Astrocyte (in vitro differentiated cells and primary cell): ENCODE measurements around the gene ASB13. TPM values are rescaled to one million over a fixed set of nuclear protein-coding genes. Genes with fewer than 3 reads are reported as not detected.

ENCODE experiments used
- DNase-seq: peaks from one replicate; pipeline ENCODE4 v3.0.0-alpha.2; 2010; ENCODE audit warnings: low read depth
- FAIRE-seq: peaks from 2 replicates; lab custom pipeline; 2011; peaks lifted over from hg19 to GRCh38; lab: Jason Lieb, UNC
- H2AFZ ChIP-seq: 2 replicates; pipeline ENCODE4 v1.6.0; 2012; ENCODE audit warnings: low read depth, low read length, inconsistent platforms
- H3K27ac ChIP-seq: 2 replicates; pipeline ENCODE4 v1.5.1; 2011; ENCODE audit warnings: low read depth, low read length, inconsistent platforms
- H3K27me3 ChIP-seq: 2 replicates; pipeline ENCODE4 v1.6.0; 2011; ENCODE audit warnings: low read length, inconsistent platforms; ENCODE audit not compliant: insufficient read depth
- H3K36me3 ChIP-seq: 2 replicates; pipeline ENCODE4 v1.5.1; 2011; ENCODE audit warnings: low read length, inconsistent platforms; ENCODE audit not compliant: insufficient read depth
- H3K4me1 ChIP-seq: 2 replicates; pipeline ENCODE4 v1.5.1; 2011; ENCODE audit warnings: low read length, inconsistent platforms; ENCODE audit not compliant: insufficient read depth
- H3K4me2 ChIP-seq: 2 replicates; pipeline ENCODE4 v1.6.0; 2012; ENCODE audit warnings: low read length, inconsistent platforms
- H3K4me3 ChIP-seq: 2 replicates; pipeline ENCODE4 v1.5.1; 2011; ENCODE audit warnings: low read depth, mild to moderate bottlenecking, low read length, inconsistent platforms; ENCODE audit not compliant: insufficient read depth
- H3K79me2 ChIP-seq: 2 replicates; pipeline ENCODE4 v1.6.0; 2012; ENCODE audit warnings: mild to moderate bottlenecking, low read length, inconsistent platforms; ENCODE audit not compliant: insufficient read depth
- H3K9ac ChIP-seq: 2 replicates; pipeline ENCODE4 v1.6.0; 2012; ENCODE audit warnings: mild to moderate bottlenecking, low read length, inconsistent platforms
- H3K9me3 ChIP-seq: 2 replicates; pipeline ENCODE4 v1.5.1; 2012; ENCODE audit warnings: low read depth, mild to moderate bottlenecking, low read length, inconsistent platforms; ENCODE audit not compliant: insufficient read depth
- H4K20me1 ChIP-seq: 2 replicates; pipeline ENCODE4 v1.6.0; 2012; ENCODE audit warnings: low read length, inconsistent platforms; ENCODE audit not compliant: insufficient read depth
- H3K27ac Mint-ChIP-seq: one replicate; pipeline ENCODE4 v1.8.0; 2021; ENCODE audit warnings: mild to moderate bottlenecking, mixed read lengths; ENCODE audit not compliant: unreplicated experiment
- H3K27me3 Mint-ChIP-seq: one replicate; pipeline ENCODE4 v1.8.0; 2021; ENCODE audit warnings: low read depth, mixed read lengths; ENCODE audit not compliant: unreplicated experiment
- H3K36me3 Mint-ChIP-seq: one replicate; pipeline ENCODE4 v1.8.0; 2021; ENCODE audit warnings: low read depth, mixed read lengths; ENCODE audit not compliant: unreplicated experiment
- H3K4me1 Mint-ChIP-seq: one replicate; pipeline ENCODE4 v1.8.0; 2021; ENCODE audit warnings: low read depth, mixed read lengths; ENCODE audit not compliant: unreplicated experiment
- H3K4me3 Mint-ChIP-seq: one replicate; pipeline ENCODE4 v1.8.0; 2021; ENCODE audit warnings: mild to moderate bottlenecking, moderate library complexity, mixed read lengths; ENCODE audit not compliant: unreplicated experiment
- H3K9me3 Mint-ChIP-seq: one replicate; pipeline ENCODE4 v1.8.0; 2021; ENCODE audit warnings: mild to moderate bottlenecking, mixed read lengths; ENCODE audit not compliant: unreplicated experiment
- EZH2 ChIP-seq: IDR thresholded peaks from 2 replicates; pipeline ENCODE4 v1.6.1; 2012; ENCODE audit warnings: mild to moderate bottlenecking, low read length, inconsistent platforms; ENCODE audit not compliant: insufficient read depth
- total RNA-seq: library from RNA; stranded (reverse); gene quantifications from 2 replicates; pipeline ENCODE4 v1.2.1, GENCODE V29; 2021
- TF ChIP-seq, protein P1 (sequence below): IDR thresholded peaks from 2 replicates; pipeline ENCODE4 v1.5.1; 2011; ENCODE audit warnings: low read depth, mild to moderate bottlenecking, inconsistent platforms, low read length, moderate library complexity; ENCODE audit not compliant: insufficient read depth

The ASB13 gene
- total RNA-seq, 1 donor from 2014 or later, result 4.8 TPM

DNA sequence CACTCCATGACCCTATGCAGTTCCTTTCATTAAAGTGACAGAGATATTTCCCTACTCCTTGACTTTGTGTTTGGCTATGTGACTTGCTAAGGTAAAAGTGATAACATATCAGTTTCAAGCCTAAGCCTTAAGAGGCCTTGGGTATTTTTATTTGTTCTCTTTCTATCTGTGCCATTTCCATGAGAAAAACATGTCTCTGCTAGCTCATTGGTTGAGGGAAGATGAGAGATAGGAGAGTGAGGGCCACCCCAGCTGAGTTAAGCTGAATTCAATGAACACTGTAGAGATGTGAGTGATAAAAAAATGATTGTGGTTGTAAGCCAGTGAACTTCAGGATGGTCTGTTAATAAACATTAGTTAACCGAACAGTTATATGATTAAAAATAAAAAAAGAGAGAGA lies 31.7 kb upstream of the ASB13 start:
- Histone ChIP-seq H3K27ac (no peak overlapping the region), H3K4me2 (no peak overlapping the region), H3K36me3 (no peaks in the 10 kb centered on the region), H3K4me1 (peaks cover 2% of the 10 kb centered on the region), H2AFZ (no peak overlapping the region), H3K27me3 (no peaks in the 10 kb centered on the region), H4K20me1 (peaks cover 92% of the 10 kb centered on the region), H3K9me3 (no peaks in the 10 kb centered on the region), H3K9ac (no peak overlapping the region), H3K4me3 (no peak overlapping the region), H3K79me2 (peaks cover 100% of the 10 kb centered on the region)
- Mint-ChIP-seq H3K27me3 (no peaks in the 10 kb centered on the region), H3K27ac (no peak overlapping the region), H3K36me3 (no peaks in the 10 kb centered on the region), H3K4me3 (no peak overlapping the region), H3K9me3 (no peaks in the 10 kb centered on the region), H3K4me1 (peaks cover 18% of the 10 kb centered on the region)
- FAIRE-seq, result no peak
- TF ChIP-seq, protein P1, sequence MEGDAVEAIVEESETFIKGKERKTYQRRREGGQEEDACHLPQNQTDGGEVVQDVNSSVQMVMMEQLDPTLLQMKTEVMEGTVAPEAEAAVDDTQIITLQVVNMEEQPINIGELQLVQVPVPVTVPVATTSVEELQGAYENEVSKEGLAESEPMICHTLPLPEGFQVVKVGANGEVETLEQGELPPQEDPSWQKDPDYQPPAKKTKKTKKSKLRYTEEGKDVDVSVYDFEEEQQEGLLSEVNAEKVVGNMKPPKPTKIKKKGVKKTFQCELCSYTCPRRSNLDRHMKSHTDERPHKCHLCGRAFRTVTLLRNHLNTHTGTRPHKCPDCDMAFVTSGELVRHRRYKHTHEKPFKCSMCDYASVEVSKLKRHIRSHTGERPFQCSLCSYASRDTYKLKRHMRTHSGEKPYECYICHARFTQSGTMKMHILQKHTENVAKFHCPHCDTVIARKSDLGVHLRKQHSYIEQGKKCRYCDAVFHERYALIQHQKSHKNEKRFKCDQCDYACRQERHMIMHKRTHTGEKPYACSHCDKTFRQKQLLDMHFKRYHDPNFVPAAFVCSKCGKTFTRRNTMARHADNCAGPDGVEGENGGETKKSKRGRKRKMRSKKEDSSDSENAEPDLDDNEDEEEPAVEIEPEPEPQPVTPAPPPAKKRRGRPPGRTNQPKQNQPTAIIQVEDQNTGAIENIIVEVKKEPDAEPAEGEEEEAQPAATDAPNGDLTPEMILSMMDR, result no peak
- no peak for DNase-seq

DNA sequence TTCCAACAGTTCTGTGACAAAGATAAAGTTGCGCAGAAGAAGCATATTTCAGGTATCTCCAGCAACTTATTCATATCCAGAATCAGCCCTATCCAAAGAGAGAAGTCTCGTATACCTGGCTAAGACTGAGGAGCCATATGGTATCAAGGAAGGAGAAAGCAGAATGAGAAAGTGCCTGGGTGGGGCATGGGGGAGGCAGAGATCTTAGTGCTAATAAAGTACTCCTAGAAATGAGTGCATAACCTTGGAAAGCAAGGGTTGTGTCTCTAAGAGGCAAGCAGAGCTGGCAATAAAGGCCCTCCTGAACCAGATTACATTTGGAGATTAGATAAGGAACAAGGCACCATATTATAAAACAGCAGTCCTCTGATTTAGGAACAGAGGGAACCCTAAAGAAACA lies 30.9 kb upstream of the ASB13 start:
- Histone ChIP-seq H3K4me3 (no peak overlapping the region), H3K27ac (no peak overlapping the region), H2AFZ (no peak overlapping the region), H3K9ac (no peak overlapping the region), H3K27me3 (no peaks in the 10 kb centered on the region), H3K4me2 (no peak overlapping the region), H3K79me2 (peaks cover 100% of the 10 kb centered on the region), H4K20me1 (peaks cover 96% of the 10 kb centered on the region), H3K36me3 (no peaks in the 10 kb centered on the region), H3K4me1 (peaks cover 8% of the 10 kb centered on the region), H3K9me3 (no peaks in the 10 kb centered on the region)
- Mint-ChIP-seq H3K27ac (no peak overlapping the region), H3K27me3 (no peaks in the 10 kb centered on the region), H3K4me3 (no peak overlapping the region), H3K4me1 (peaks cover 20% of the 10 kb centered on the region), H3K36me3 (no peaks in the 10 kb centered on the region), H3K9me3 (no peaks in the 10 kb centered on the region)
- FAIRE-seq (no peak), DNase-seq (no peak)
- TF ChIP-seq EZH2, result no peak
- TF ChIP-seq, protein P1, result no peak

DNA sequence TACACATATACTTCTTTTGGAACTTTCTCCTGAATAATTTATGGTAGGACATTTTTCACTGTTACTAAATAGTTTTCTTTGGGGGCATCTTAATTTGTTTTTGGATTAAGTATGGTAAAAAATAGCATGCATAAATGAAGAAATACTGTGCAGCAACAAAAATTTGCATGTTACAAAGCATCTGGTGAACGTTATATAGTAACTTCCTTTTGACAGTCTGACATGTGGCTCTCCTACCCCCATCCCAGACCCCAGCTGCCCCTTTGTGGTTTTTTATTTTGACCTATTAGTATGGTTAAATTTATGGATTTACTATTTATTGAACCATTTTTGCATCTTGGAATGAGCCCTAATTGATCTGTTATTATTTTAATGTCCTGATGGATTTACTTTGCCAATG lies 28.2 kb upstream of the ASB13 start:
- TF ChIP-seq EZH2, result no peak
- TF ChIP-seq, protein P1, result no peak
- peaks cover 29% of the 10 kb centered on the region for H3K4me1 Mint-ChIP-seq

More for the DNA sequence above, 28.2 kb upstream of the ASB13 start:
- no peaks in the 10 kb centered on the region for H3K27me3 ChIP-seq
- no peak for DNase-seq
- Mint-ChIP-seq H3K27ac (no peak overlapping the region), H3K4me3 (no peak overlapping the region), H3K36me3 (no peaks in the 10 kb centered on the region), H3K9me3 (no peaks in the 10 kb centered on the region), H3K27me3 (no peaks in the 10 kb centered on the region)
- no peak overlapping the region for H3K4me2 ChIP-seq
- H3K9ac ChIP-seq, result no peak overlapping the region
- H3K27ac ChIP-seq, result no peak overlapping the region
- H4K20me1 ChIP-seq, result peaks cover 88% of the 10 kb centered on the region
- H3K36me3 ChIP-seq, result no peaks in the 10 kb centered on the region
- peaks cover 100% of the 10 kb centered on the region for H3K79me2 ChIP-seq
- peaks cover 11% of the 10 kb centered on the region for H3K4me1 ChIP-seq
- no peak overlapping the region for H3K4me3 ChIP-seq
- no peak overlapping the region for H2AFZ ChIP-seq
- no peaks in the 10 kb centered on the region for H3K9me3 ChIP-seq
- FAIRE-seq, result no peak
